ENCODE measurements around the gene VEZT. TPM values are rescaled to one million over a fixed set of nuclear protein-coding genes. Genes with fewer than 3 reads are reported as not detected.
A peak's percentile ranks its signal among the peaks of the same experiment; 100 is the strongest.
"Not testable (repeated sequence)": the region's sequence is repeated elsewhere in the genome, so short reads cannot be mapped to it uniquely, and the experiment has no call there.

VEZT gene
- total RNA-seq, 1 donor from 2014 or later = 126 TPM

DNA sequence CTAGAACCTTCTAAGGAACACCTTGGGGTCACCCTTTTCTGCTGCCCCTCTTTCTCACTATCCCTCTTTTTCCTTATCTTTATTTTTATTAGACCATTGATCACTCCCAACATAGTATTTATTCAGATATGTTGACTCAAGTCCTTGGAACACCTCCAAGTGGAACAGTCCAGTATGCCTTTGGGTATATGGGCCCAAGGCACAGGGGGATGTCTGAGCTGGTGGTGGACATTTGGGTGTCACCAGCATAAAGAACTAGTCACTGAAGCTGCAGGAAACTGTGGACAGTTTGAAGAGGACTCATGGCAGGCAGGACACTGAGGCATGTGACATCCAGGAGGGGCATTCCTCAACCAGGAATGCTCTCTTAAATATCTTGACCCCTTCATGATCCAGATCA is 105.6 kb downstream of the VEZT start:
- no peak for TF ChIP-seq CTCF (IDR thresholded peaks at IDR 0.05; ENCODE audit: unreplicated experiment)
- Mint-ChIP-seq H3K27ac (no peak overlapping the region), H3K4me3 (ENCODE audit: low read depth) (no peak overlapping the region), H3K9me3 (ENCODE audit: low read depth) (no peaks in the 10 kb centered on the region), H3K27me3 (no peaks in the 10 kb centered on the region), H3K36me3 (ENCODE audit: insufficient read depth) (no peaks in the 10 kb centered on the region), H3K4me1 (ENCODE audit: low read depth) (peaks cover 49% of the 10 kb centered on the region)
- DNase-seq (ENCODE audit: low spot score, unreplicated experiment) = no peak

DNA sequence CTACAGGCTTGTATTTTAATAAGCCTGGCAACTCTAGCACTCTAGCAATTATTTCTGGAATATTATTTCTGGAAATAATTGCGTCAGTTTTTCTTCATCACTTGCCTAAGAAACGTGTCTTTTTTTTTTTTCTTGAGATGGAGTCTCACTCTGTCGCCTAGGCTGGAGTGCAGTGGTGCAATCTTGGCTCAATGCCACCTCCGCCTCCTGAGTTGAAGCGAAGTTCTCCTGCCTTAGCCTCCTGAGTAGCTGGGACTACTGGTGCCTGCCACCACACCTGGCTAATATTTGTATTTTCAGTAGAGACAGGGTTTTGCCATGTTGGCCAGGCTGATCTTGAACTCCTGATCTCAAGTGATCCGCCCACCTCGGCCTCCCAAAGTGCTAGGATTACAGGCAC is 106.6 kb downstream of the VEZT start:
- not testable (repeated sequence) for H3K9me3 Mint-ChIP-seq (ENCODE audit: low read depth); DNase-seq (ENCODE audit: low spot score, unreplicated experiment); H3K36me3 Mint-ChIP-seq (ENCODE audit: insufficient read depth); H3K27ac Mint-ChIP-seq; H3K4me3 Mint-ChIP-seq (ENCODE audit: low read depth); H3K27me3 Mint-ChIP-seq
- peaks cover 43% of the 10 kb centered on the region for H3K4me1 Mint-ChIP-seq (ENCODE audit: low read depth)

DNA sequence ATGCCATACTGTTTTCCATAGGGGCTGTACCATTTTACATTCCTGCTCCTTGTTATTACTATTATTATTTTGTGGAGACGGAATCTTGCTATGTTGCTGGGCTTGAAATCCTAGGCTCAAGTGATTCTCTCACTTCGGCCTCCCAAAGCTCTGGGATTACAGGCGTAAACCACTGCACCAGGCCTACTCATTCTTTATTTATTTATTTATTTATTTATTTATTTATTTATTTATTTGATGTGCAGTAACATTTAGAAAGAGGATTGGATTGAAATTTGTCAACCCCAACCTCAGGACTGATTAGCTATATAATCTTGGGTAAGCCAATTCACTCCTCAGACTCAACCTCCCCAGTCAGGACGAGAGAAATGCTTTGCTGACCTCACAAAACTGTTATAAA is 107.9 kb downstream of the VEZT start:
- Mint-ChIP-seq H3K4me3 (ENCODE audit: low read depth) (no peak overlapping the region), H3K4me1 (ENCODE audit: low read depth) (peaks cover 35% of the 10 kb centered on the region), H3K9me3 (ENCODE audit: low read depth) (no peaks in the 10 kb centered on the region), H3K27me3 (no peaks in the 10 kb centered on the region), H3K36me3 (ENCODE audit: insufficient read depth) (no peaks in the 10 kb centered on the region), H3K27ac (no peak overlapping the region)
- no peak for TF ChIP-seq CTCF (IDR thresholded peaks at IDR 0.05; ENCODE audit: unreplicated experiment)
- no peak for DNase-seq (ENCODE audit: low spot score, unreplicated experiment)

- DNase-seq (ENCODE audit: low spot score, unreplicated experiment) = no peak
- no peaks in the 10 kb centered on the region for H3K27me3 Mint-ChIP-seq
- H3K27ac Mint-ChIP-seq = peak overlapping the region; percentile 79
- H3K4me1 Mint-ChIP-seq (ENCODE audit: low read depth) = peaks cover 26% of the 10 kb centered on the region
- no peaks in the 10 kb centered on the region for H3K36me3 Mint-ChIP-seq (ENCODE audit: insufficient read depth)
- H3K4me3 Mint-ChIP-seq (ENCODE audit: low read depth) = no peak overlapping the region
- H3K9me3 Mint-ChIP-seq (ENCODE audit: low read depth) = no peaks in the 10 kb centered on the region
- TF ChIP-seq CTCF (IDR thresholded peaks at IDR 0.05; ENCODE audit: unreplicated experiment) = no peak
These were observed 108.8 kb downstream of the VEZT start for GRCh38 chr12:95326445-95326844.

DNA sequence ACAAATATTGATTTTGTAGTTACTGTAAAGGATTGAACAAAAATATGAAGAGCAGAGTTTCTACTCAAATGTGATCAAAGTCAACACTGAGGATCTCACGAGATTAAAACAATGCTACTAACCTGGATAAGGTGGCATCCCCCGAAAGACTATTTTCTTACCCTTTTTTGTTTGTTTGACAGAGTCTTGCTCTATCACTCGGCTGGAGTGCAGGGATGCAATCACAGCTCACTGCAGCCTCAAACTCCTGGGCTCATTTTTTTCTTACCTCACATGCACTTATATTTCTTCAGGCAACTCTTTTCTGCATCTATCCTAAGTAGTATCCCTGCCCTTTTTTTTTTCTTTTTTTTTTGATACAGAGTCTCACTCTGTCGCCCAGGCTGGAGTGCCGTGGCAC is 109.2 kb downstream of the VEZT start:
- Mint-ChIP-seq H3K36me3 (ENCODE audit: insufficient read depth) (no peaks in the 10 kb centered on the region), H3K27me3 (no peaks in the 10 kb centered on the region), H3K9me3 (ENCODE audit: low read depth) (no peaks in the 10 kb centered on the region), H3K27ac (peak overlapping the region; percentile 79), H3K4me3 (ENCODE audit: low read depth) (no peak overlapping the region), H3K4me1 (ENCODE audit: low read depth) (peaks cover 22% of the 10 kb centered on the region)
- no peak for TF ChIP-seq CTCF (IDR thresholded peaks at IDR 0.05; ENCODE audit: unreplicated experiment)
- DNase-seq (ENCODE audit: low spot score, unreplicated experiment) = no peak

DNA sequence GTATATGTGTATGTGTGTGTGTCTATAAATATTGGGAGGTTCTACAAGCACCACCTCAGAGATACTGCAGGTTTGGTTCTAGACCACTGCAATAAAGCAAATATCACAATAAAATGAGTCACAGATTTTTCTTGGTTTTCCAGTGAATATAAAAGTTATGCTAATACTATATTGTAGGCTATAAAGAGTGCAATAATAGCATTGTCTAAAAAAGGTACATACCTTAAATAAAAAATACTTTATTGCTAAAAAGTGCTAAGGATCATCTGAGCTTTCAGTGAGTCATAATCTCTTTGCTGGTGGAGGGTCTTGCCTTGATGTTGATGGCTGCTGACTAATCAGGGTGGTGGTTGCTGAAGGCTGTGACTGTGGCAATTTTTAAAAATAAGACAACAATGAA is 111.1 kb downstream of the VEZT start:
- Mint-ChIP-seq H3K9me3 (ENCODE audit: low read depth) (no peaks in the 10 kb centered on the region), H3K36me3 (ENCODE audit: insufficient read depth) (no peaks in the 10 kb centered on the region), H3K4me1 (ENCODE audit: low read depth) (peaks cover 10% of the 10 kb centered on the region), H3K27me3 (no peaks in the 10 kb centered on the region), H3K4me3 (ENCODE audit: low read depth) (no peak overlapping the region), H3K27ac (no peak overlapping the region)
- no peak for DNase-seq (ENCODE audit: low spot score, unreplicated experiment)
- TF ChIP-seq CTCF (IDR thresholded peaks at IDR 0.05; ENCODE audit: unreplicated experiment) = no peak

Measured in progenitor cell of endocrine pancreas (in vitro differentiated cells).